Uterus (tissue), 2 donors: ENCODE measurements around the gene ZC3H12A.

Source experiments
- CTCF ChIP-seq, 4 experiments: fragments of 200-600 bp in 2 of 4; fragments of 450-650 bp in 2 of 4; sonication (generic) in 2 of 4; IDR thresholded peaks; one replicate each; pipeline ENCODE4 v1.5.1; 2016 to 2019; ENCODE audit warnings: antibody characterized with exemption in 4 of 4, mild to moderate bottlenecking in 2 of 4, moderate library complexity in 1 of 4
- POLR2A ChIP-seq, 2 donors: fragments of 450-650 bp; IDR thresholded peaks; one replicate each; pipeline ENCODE4 v1.6.1; 2016; ENCODE audit warnings: antibody characterized with exemption in 2 of 2, mild to moderate bottlenecking in 1 of 2, moderate library complexity in 1 of 2

DNA sequence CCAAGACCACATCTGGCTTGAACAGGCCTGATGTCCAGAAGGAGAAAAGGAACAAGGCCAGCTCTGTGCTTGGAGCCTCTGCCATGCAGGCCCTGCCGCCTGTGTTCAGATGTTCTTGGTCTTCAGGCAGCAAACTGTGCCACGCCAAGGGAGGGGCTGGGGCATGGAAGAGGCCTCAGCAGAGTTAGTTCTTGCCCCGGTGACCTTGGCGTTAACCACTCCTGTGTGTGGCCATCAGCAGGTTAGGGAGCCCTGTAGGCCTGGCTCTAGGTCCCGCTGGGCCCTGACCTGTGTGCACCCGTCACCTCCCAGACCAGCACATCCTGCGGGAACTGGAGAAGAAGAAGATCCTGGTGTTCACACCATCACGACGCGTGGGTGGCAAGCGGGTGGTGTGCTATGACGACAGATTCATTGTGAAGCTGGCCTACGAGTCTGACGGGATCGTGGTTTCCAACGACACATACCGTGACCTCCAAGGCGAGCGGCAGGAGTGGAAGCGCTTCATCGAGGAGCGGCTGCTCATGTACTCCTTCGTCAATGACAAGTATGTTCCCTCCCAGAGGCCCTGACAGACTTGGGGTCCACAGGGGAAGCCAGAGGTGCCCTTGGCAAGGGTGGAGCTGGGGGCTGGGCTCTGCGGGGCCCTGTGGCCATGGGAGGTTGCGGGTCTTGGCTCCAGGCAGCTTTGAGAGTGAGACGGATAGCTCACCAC lies 7.1 kb downstream of the ZC3H12A start:
- TF ChIP-seq CTCF (IDR thresholded peaks at IDR 0.05) (no peak), POLR2A (IDR thresholded peaks at IDR 0.05) (no peak)
